ENCODE data around the gene CLCA2.

The CLCA2 gene

GRCh38 chr1:86419277-86419903 lies 4.6 kb upstream of the CLCA2 start:
- Histone ChIP-seq H3K36me3 (ENCODE audit: insufficient read depth) (no peaks in the 10 kb centered on the region), H3K79me2 (ENCODE audit: insufficient read depth, low read depth) (no peaks in the 10 kb centered on the region), H3K9ac (no peak overlapping the region), H3K4me3 (IDR thresholded peaks at IDR 0.05; ENCODE audit: insufficient read depth, low read depth, low read length) (no peak overlapping the region), H3K4me2 (no peak overlapping the region), H3K27ac (no peak overlapping the region), H3K27me3 (ENCODE audit: insufficient read depth, low read depth) (no peaks in the 10 kb centered on the region), H4K20me1 (ENCODE audit: insufficient read depth) (no peaks in the 10 kb centered on the region), H3K4me1 (ENCODE audit: low read depth, poor library complexity, severe bottlenecking) (no peaks in the 10 kb centered on the region), H2AFZ (ENCODE audit: low read depth) (no peak overlapping the region)
- TF ChIP-seq CTCF (conservative IDR thresholded peaks at IDR 0.05; ENCODE audit: low read depth, low read length): peak; percentile 43

DNA sequence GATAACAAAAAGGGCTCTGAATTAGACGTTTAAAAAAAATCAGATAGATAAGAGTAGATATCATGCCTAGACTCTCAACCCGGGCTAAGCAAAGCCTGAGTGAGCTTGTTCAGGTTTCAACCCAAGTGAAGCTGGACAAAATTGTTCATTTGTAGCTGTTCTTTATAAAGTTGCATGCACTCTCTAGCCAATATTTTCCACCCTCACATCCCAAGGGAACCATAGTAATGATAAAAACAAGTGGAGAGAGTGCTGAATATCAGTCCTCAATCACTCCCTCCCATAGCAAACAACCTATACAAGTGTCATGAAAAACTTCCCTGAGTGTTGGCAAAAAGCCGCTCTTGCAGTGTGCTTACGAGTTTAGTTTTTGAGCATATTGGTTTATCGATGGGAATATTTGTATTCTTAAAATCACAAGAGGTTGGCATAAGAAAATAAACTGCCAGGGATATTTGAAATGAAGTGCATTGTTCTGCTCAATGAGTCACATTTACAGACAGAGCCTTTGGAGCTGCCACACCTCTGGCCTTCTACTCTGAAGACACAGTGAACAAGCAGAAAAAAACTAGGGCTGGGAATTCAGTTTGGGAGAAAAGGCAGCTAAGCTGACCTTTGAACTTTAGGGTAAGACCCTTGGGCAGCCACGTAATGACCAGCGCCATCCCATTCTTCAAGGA lies 2.2 kb upstream of the CLCA2 start:
- H3K79me2 ChIP-seq (ENCODE audit: insufficient read depth, low read depth): no peaks in the 10 kb centered on the region
- no peak overlapping the region for H3K4me2 ChIP-seq
- no peaks in the 10 kb centered on the region for H3K4me1 ChIP-seq (ENCODE audit: low read depth, poor library complexity, severe bottlenecking)
- TF ChIP-seq CTCF (conservative IDR thresholded peaks at IDR 0.05; ENCODE audit: low read depth, low read length): no peak
- H3K27ac ChIP-seq: no peak overlapping the region
- no peaks in the 10 kb centered on the region for H4K20me1 ChIP-seq (ENCODE audit: insufficient read depth)
- no peak overlapping the region for H2AFZ ChIP-seq (ENCODE audit: low read depth)
- H3K36me3 ChIP-seq (ENCODE audit: insufficient read depth): no peaks in the 10 kb centered on the region
- H3K27me3 ChIP-seq (ENCODE audit: insufficient read depth, low read depth): no peaks in the 10 kb centered on the region
- H3K9ac ChIP-seq: no peak overlapping the region
- H3K4me3 ChIP-seq (IDR thresholded peaks at IDR 0.05; ENCODE audit: insufficient read depth, low read depth, low read length): no peak overlapping the region

- Histone ChIP-seq H3K4me1 (ENCODE audit: low read depth, poor library complexity, severe bottlenecking) (no peaks in the 10 kb centered on the region), H3K79me2 (ENCODE audit: insufficient read depth, low read depth) (no peaks in the 10 kb centered on the region), H2AFZ (ENCODE audit: low read depth) (no peak overlapping the region), H3K4me2 (no peak overlapping the region), H3K36me3 (ENCODE audit: insufficient read depth) (no peaks in the 10 kb centered on the region), H3K9ac (no peak overlapping the region), H3K27me3 (ENCODE audit: insufficient read depth, low read depth) (no peaks in the 10 kb centered on the region), H4K20me1 (ENCODE audit: insufficient read depth) (no peaks in the 10 kb centered on the region), H3K27ac (no peak overlapping the region), H3K4me3 (IDR thresholded peaks at IDR 0.05; ENCODE audit: insufficient read depth, low read depth, low read length) (no peak overlapping the region)
- TF ChIP-seq CTCF (conservative IDR thresholded peaks at IDR 0.05; ENCODE audit: low read depth, low read length): no peak
Measured at GRCh38 chr1:86423473-86423872, 498 bp upstream of the CLCA2 start.

DNA sequence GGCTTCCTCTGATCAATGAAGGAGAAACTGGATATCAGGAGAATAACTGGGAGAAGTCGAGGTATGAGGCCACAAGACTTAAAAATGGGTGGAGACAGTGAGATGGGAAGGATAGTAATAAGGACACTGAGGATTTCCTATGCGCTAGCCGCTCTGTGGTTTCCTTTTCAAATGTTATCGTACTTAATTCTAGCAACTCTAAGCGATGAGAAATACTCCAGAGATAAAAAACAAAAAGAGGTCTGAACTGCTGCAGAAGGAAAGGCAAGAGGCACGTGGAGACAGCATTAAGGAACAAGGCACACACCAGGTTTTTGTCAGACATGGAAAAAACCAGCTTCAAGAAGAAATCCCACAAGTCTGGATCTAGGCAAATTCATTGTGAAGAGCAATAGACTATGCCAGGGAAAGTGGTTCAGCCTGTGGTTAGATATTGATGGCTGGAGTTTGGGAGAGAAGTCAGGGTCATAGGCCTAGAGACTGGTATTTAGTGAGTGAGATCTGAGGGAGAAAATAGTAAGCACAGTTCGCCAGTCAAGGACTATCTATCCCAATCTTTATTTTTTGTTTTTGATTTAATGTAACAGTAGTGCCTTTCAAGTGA lies 5.3 kb downstream of the CLCA2 start:
- H3K9ac ChIP-seq: no peak overlapping the region
- 0 out of 2 replicates have a peak overlapping the region, but pooled peaks have one; percentile 56 for H2AFZ ChIP-seq (ENCODE audit: low read depth)
- no peak overlapping the region for H3K4me3 ChIP-seq (IDR thresholded peaks at IDR 0.05; ENCODE audit: insufficient read depth, low read depth, low read length)

More for the DNA sequence above, 5.3 kb downstream of the CLCA2 start:
- H3K27ac ChIP-seq: no peak overlapping the region
- no peaks in the 10 kb centered on the region for H3K36me3 ChIP-seq (ENCODE audit: insufficient read depth)
- H3K79me2 ChIP-seq (ENCODE audit: insufficient read depth, low read depth): no peaks in the 10 kb centered on the region
- no peaks in the 10 kb centered on the region for H3K27me3 ChIP-seq (ENCODE audit: insufficient read depth, low read depth)
- H3K4me2 ChIP-seq: peak overlapping the region; percentile 36; the same call in 1 of the 2 replicates
- TF ChIP-seq CTCF (conservative IDR thresholded peaks at IDR 0.05; ENCODE audit: low read depth, low read length): no peak
- no peaks in the 10 kb centered on the region for H4K20me1 ChIP-seq (ENCODE audit: insufficient read depth)
- H3K4me1 ChIP-seq (ENCODE audit: low read depth, poor library complexity, severe bottlenecking): peaks cover 18% of the 10 kb centered on the region
